Measurements from ENCODE around the gene MTA1.

Gene MTA1

DNA sequence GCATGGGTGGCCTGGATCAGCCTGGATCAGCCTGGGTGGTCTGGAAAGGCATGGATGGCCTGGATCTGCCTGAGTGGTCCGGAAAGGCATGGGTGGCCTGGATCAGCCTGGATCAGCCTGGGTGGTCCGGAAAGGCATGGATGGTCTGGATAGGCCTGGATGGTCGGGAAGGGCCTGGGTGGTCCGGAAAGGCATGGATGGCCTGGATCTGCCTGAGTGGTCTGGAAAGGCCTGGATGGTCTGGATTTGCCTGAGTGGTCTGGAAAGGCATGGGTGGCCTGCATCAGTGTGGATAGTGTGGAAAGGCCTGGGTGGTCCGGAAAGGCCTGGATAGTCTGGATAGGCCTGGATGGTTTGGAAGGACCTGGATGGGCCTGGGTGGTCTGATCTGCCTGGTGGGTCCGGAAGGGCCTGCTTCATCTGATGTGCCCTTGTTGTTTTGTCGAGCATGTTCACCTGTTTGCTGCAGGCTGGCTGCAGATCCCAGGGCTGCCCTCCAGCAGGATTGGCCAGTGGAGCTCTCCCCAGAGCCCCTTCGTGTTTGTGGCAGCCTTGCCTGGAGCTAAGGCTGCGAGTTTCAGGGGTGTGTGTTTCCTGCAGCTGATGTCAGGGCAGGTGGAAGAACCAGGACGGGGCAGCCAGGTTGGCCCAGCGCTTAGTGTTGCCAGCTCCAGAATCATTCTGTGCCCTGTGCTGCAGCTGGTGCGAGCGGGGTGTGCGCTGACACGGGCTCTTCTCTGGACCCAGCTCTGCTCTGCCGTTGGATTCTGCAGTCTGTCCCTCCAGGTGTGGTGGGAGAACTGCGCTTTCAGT is 40.5 kb upstream of the MTA1 start:
- TF ChIP-seq, protein P1, sequence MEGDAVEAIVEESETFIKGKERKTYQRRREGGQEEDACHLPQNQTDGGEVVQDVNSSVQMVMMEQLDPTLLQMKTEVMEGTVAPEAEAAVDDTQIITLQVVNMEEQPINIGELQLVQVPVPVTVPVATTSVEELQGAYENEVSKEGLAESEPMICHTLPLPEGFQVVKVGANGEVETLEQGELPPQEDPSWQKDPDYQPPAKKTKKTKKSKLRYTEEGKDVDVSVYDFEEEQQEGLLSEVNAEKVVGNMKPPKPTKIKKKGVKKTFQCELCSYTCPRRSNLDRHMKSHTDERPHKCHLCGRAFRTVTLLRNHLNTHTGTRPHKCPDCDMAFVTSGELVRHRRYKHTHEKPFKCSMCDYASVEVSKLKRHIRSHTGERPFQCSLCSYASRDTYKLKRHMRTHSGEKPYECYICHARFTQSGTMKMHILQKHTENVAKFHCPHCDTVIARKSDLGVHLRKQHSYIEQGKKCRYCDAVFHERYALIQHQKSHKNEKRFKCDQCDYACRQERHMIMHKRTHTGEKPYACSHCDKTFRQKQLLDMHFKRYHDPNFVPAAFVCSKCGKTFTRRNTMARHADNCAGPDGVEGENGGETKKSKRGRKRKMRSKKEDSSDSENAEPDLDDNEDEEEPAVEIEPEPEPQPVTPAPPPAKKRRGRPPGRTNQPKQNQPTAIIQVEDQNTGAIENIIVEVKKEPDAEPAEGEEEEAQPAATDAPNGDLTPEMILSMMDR (IDR thresholded peaks at IDR 0.05; ENCODE audit: control insufficient read depth, insufficient read depth, low read depth, low read length, missing control alignments), result no peak
- no peak overlapping the region for H3K4me3 ChIP-seq (ENCODE audit: control insufficient read depth, low read depth, low read length)
- DNase-seq (ENCODE audit: low read depth), result no peak

DNA sequence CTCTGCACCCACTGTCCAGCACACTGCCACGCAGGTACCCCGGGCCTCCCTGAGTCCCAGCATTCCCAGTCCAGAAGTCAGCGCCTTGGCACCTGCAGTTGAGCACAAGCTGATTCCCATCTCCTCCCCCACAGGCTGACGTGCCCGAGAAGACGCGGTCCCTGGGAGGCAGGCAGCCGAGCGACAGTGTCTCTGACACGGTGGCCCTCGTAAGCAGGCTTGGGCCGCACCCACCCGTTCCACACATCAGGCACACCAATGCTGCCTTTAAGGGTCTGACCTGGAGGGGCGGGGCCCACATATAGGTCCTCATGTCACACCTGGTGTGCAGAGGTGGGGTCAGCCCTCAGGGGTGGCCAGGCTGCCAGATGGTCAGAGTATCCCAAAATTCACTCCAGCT is 39.7 kb upstream of the MTA1 start:
- TF ChIP-seq, protein P1 (IDR thresholded peaks at IDR 0.05; ENCODE audit: control insufficient read depth, insufficient read depth, low read depth, low read length, missing control alignments), result no peak
- DNase-seq (ENCODE audit: low read depth), result no peak
- H3K4me3 ChIP-seq (ENCODE audit: control insufficient read depth, low read depth, low read length), result no peak overlapping the region

DNA sequence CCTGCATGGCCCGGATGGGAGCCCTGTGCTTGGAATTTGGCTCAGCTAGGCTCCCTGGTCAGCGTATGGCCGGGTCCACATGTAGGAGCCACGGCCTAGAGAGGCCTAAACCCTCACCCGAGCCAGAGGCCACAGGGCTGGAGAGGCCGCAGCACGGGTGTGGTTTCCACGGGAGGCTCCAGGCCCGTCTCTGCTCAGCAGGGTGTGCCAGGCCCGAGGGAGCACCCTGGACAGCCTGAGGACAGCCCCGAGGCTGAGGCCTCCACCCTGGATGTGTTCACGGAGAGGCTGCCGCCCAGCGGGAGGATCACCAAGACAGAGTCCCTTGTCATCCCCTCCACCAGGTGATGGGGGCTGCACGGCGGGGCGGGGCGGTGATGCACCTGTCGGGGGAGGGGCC is 38.9 kb upstream of the MTA1 start:
- TF ChIP-seq, protein P1 (IDR thresholded peaks at IDR 0.05; ENCODE audit: control insufficient read depth, insufficient read depth, low read depth, low read length, missing control alignments), result no peak
- no peak overlapping the region for H3K4me3 ChIP-seq (ENCODE audit: control insufficient read depth, low read depth, low read length)
- no peak for DNase-seq (ENCODE audit: low read depth)

DNA sequence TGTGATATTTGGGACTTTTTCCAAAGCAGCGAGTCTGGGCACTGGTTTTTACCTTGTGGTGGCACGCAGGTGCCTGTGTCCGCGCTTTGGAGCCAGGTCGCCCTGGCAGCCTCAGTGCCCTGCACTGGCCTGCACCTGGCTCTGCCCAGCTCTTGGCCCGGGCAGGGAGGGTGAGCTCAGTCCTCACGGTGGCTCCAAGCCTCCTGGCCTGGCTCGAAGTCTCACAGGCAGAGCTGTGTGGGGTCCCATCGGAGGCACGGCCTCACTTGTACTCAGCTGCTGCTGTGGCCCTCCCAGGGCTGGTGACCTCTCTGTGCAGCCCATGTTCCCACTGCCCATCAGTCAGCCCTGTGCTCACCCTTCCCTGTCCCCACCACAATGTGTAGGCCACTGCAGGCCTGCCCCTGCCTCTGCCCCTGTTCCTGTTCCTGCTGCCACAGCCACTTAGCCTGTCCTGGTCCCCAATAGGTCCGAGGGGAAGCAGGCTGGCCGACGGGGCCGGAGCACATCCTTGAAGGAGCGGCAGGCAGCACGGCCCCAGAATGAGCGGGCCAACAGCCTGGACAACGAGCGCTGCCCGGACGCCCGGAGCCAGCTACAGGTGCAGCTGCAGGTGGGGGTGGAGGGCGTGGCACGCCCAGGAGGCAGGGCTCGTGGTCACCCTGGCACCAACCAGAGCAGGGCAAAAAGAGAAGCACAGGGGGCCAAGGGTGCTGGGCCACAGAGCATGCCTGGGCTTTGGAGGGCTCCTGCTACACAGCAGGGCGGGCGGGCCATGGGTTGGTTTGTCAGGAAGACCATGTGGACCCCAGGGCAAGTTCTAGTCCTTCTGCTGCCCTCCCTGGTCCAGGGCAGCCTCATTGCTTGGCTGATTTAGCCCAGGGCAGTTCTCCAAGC is 37.9 kb upstream of the MTA1 start:
- no peak overlapping the region for H3K4me3 ChIP-seq (ENCODE audit: control insufficient read depth, low read depth, low read length)
- TF ChIP-seq, protein P1 (IDR thresholded peaks at IDR 0.05; ENCODE audit: control insufficient read depth, insufficient read depth, low read depth, low read length, missing control alignments), result no peak

DNA sequence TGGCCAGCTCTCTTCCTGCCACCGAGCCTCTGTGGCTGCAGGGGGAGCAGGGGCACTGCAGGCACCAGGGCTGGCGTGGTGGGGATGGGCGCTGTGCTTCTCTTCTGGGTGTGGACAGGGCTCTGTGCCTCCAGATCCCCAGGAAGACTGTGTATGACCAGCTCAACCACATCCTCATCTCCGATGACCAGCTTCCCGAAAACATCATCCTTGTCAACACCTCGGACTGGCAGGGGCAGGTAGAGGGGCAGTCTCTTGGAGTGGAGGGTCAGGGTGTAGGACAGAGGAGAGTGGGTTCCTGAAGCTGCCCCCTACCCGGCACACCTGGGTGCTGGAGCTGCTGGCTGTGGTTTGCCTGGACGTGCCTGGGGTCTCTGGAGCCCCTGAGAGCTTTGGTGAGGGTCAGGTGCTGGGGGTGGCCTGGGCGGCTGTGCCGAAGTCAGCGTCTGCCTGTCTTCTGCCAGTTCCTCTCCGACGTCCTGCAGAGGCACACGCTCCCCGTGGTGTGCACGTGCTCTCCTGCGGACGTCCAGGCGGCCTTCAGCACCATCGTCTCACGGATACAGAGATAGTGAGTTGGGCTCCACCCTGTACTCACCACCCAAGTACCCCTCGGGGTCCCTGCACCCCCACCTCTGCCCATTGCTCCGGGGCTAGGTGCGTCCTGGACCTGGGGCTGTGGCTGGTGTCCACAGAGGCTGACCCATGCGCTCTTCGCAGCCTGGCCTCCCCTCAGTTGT is 37.1 kb upstream of the MTA1 start:
- no peak for DNase-seq (ENCODE audit: low read depth)
- TF ChIP-seq, protein P1 (IDR thresholded peaks at IDR 0.05; ENCODE audit: control insufficient read depth, insufficient read depth, low read depth, low read length, missing control alignments), result no peak
- H3K4me3 ChIP-seq (ENCODE audit: control insufficient read depth, low read depth, low read length), result no peak overlapping the region

More for the DNA sequence above, 37.9 kb upstream of the MTA1 start:
- DNase-seq (ENCODE audit: low read depth), result no peak

DNA sequence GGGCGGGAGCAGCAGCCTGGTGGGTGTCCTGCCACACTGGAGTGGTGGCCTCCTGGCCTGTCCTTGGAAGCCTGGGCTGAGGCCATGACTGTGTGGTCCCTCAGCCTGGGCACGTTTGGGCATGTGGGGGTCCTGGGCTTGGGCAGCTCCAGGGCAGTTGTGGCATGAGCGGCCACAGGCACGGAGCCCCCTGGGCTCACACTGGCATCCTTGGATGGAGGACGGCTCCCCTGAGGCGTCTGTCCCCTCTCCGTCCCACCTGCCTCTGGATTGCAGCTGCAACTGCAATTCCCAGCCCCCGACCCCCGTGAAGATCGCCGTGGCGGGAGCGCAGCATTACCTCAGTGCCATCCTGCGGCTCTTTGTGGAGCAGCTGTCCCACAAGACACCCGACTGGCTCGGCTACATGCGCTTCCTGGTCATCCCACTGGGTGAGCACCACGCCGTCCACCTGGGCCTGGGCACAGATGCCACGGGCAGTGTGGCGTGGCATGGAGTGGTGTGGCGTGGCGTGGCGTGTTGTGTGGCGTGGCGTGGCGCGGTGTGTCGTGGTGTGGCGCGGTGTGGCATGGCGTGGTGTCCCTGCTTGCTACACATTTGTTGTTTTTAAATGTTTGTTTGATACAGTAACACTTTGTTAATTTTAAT is 36.4 kb upstream of the MTA1 start:
- no peak overlapping the region for H3K4me3 ChIP-seq (ENCODE audit: control insufficient read depth, low read depth, low read length)
- DNase-seq (ENCODE audit: low read depth), result no peak
- TF ChIP-seq, protein P1 (IDR thresholded peaks at IDR 0.05; ENCODE audit: control insufficient read depth, insufficient read depth, low read depth, low read length, missing control alignments), result no peak
